Measurements from ENCODE around the gene AMHR2.

DNA sequence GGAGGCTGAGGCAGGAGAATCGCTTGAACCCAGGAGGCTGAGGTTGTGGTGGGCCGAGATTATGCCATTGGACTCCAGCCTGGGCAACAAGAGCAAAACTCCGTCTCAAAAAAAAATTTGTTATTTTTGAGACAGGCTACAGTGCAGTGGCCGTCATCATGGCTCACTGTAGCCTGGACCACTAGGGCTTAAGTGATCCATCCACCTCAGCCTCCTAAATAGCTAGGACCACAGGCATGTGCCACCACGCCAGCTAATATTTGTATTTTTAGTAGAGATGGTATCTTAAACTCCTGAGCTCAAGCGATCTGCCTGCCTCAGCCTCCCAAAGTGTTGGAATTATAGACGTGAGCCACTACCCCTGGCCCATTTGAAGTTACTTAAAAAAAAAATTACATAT is 27.3 kb downstream of the AMHR2 start:
- TF ChIP-seq EZH2 (IDR thresholded peaks at IDR 0.05) (no peak), EZH2phosphoT487 (IDR thresholded peaks at IDR 0.05) (no peak)
- TF ChIP-seq, protein P1, sequence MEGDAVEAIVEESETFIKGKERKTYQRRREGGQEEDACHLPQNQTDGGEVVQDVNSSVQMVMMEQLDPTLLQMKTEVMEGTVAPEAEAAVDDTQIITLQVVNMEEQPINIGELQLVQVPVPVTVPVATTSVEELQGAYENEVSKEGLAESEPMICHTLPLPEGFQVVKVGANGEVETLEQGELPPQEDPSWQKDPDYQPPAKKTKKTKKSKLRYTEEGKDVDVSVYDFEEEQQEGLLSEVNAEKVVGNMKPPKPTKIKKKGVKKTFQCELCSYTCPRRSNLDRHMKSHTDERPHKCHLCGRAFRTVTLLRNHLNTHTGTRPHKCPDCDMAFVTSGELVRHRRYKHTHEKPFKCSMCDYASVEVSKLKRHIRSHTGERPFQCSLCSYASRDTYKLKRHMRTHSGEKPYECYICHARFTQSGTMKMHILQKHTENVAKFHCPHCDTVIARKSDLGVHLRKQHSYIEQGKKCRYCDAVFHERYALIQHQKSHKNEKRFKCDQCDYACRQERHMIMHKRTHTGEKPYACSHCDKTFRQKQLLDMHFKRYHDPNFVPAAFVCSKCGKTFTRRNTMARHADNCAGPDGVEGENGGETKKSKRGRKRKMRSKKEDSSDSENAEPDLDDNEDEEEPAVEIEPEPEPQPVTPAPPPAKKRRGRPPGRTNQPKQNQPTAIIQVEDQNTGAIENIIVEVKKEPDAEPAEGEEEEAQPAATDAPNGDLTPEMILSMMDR (IDR thresholded peaks at IDR 0.05) = no peak

Measured in neural progenitor cell (in vitro differentiated cells).